OCI-LY7 (cell line): ENCODE measurements around the gene PDE10A.

Source experiments
- CTCF ChIP-seq: fragments of 200-600 bp; sonication (generic); conservative IDR thresholded peaks from 2 replicates; pipeline ENCODE4 v1.5.1; 2014; ENCODE audit warnings: mild to moderate bottlenecking, antibody characterized with exemption, low read length, moderate library complexity, mixed read lengths
- EZH2phosphoT487 ChIP-seq: fragments of 200-600 bp; sonication (generic); IDR thresholded peaks from 2 replicates; pipeline ENCODE4 v1.6.1; 2018; ENCODE audit warnings: low read depth, borderline replicate concordance, mild to moderate bottlenecking, mixed run types, antibody characterized with exemption, low read length, moderate library complexity, mixed read lengths

GRCh38 chr6:165497472-165497871 lies 165.6 kb downstream of the PDE10A start:
- no peak for TF ChIP-seq CTCF
- TF ChIP-seq EZH2phosphoT487, result no peak
